Left colon (tissue), 2 donors: ENCODE data around the gene ERC1. TPM values are rescaled to one million over a fixed set of nuclear protein-coding genes. Genes with fewer than 3 reads are reported as not detected.

Experiments
- ATAC-seq: fragments of 200-7000 bp; cut with Tn5 transposase; one replicate; pipeline ENCODE4 v1.9.1; 2020; ENCODE audit warnings: mild to moderate bottlenecking, moderate library complexity
- DNase-seq, 2 donors: peaks; one replicate each; pipeline ENCODE4 v3.0.0-alpha.2; 2020
- intact Hi-C, 2 donors: fragments of 100-400 bp; cut with DNase I in 1 of 2; cut with micrococcal nuclease in 1 of 2; formaldehyde crosslinking; loops; one replicate each; pipeline versions ENCODE4 v1.11.2 to v1.14.0; 2022; cut with DNase I, micrococcal nuclease
- total RNA-seq, 2 donors: library from RNA; stranded (reverse); fragmentation: NEBNext Ultra II Directional; extraction: Animal tissue kit (Norgen Biotek cat#: 25700); gene quantifications; one replicate each; pipeline ENCODE4 v1.2.1, GENCODE V29; 2021
- donor health status: DM: no; HTN: no; CAD: no.
- donor health status: DM: yes; HTN: yes; CAD: no.

ERC1 gene
- total RNA-seq, 2 donors from 2014 or later = 43.1 to 46.0 TPM

GRCh38 chr12:1496162-1496900 lies 505.3 kb downstream of the ERC1 start:
- peak; percentile 88 for ATAC-seq
- DNase-seq = peak; percentile 71 to 74
- intact Hi-C loops = no loop called here

DNA sequence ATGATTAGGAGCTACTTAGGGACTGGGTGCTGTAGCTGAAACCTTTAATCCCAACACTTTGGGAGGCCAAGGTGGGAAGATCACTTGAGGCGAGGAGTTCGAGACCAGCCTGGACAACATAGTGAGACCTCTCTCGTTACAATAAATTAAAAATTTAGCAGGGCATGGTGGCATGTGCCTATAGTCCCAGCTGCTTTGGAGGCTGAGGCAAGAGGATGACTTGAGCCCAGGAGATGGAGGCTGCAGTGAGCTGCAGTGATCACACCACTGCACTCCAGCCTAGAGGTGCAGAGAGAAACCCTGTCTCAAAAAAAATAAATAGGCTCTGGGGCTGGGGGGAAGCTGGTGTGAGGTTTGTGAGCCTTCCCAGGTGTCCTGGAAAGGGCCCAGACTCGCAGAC lies 506.1 kb downstream of the ERC1 start:
- ATAC-seq = no peak
- DNase-seq = no peak
- intact Hi-C loops = no loop called here

GRCh38 chr12:1498199-1498740 lies 507.2 kb downstream of the ERC1 start:
- ATAC-seq (no peak), DNase-seq (no peak)
- intact Hi-C loops = no loop called here

GRCh38 chr12:1499351-1499750 lies 508.3 kb downstream of the ERC1 start:
- intact Hi-C loops = no loop called here
- ATAC-seq (no peak), DNase-seq (no peak)

DNA sequence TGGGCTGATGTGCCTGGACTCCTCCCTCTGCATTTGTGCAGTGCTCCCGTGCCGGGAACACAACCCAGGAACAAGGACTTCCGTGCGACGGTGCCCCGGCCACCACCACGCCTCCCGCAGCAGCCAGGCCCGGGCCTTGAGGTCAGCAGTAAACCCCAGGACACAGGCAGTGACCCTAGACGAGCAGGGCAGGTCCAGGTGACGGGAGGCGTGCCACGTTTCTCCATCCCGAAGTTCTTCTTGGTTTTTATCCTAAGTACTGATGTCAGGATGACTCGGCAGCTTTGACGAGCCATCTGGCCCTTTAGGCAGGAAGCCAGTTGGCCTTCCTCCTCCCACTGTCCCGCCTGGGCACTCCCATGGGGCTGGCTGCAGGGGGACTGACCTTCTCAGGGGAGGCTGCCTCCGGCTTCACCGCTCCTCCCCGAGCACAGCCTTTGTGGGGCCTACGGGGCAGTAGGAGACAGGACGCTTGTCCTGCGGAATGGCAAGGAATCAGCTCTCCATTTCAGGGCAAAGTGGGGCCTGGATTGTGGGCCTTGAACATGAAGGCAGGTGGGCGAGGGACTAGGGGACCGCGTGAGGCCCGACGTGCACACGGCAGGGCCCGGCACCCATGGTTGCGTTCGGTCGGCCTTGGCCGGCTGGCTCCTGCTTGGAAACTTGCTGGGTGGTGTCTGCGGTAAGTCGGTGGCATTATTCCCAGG lies 509.2 kb downstream of the ERC1 start:
- intact Hi-C loops = no loop called here
- ATAC-seq (no peak), DNase-seq (peak in 1 of 2 donors; percentile 28)

- intact Hi-C loops = no loop called here
- DNase-seq (no peak), ATAC-seq (no peak)
Measured at GRCh38 chr12:1501001-1501400, 510.0 kb downstream of the ERC1 start.

- intact Hi-C loops = no loop called here
- DNase-seq (no peak), ATAC-seq (no peak)
Measured at GRCh38 chr12:1501695-1502378, 510.8 kb downstream of the ERC1 start.

- DNase-seq (no peak), ATAC-seq (no peak)
- intact Hi-C loops = no loop called here
Measured at GRCh38 chr12:1502379-1502720, 511.3 kb downstream of the ERC1 start.

DNA sequence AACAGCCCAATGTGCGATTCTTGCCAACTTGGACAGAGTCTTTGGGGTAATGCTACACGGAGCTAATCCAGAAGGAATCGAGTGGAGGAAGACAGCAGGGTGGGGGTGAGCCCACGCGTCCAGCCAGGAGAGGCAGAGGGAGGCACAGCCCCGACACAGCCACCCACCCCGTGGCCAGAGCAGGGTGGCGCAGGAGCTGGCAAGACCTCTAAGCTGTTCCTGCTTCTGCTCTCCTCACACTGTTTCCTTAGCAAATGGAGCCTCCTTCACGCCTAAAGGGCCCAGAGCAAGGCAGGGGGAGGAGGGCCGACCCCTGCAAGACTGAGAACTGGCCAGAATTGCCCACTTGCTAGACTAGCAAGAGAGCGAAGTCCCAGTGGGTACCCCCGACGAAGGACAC lies 511.8 kb downstream of the ERC1 start:
- intact Hi-C loops = no loop called here
- DNase-seq (no peak), ATAC-seq (no peak)

DNA sequence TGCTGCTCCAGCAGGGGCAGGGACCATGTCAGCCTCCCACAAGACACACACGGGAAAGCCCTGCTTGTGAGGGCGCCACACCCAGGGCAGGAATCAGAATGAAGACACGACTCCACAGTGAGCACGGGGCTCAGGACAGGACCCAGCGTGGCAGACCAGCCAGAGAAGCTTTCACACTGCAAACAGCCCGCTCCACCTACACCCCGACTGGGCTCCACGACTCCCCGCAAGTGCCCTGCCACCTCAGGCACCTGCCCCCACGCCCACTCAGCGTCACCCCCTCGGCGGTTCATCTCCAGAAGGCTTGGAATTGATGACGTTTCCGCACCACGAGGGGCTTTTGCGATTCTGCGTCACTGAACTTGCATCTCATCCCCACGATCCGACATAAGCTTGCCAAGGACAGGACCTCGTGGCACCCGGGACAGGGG lies 512.3 kb downstream of the ERC1 start:
- DNase-seq = no peak
- ATAC-seq = no peak
- intact Hi-C loops = no loop called here

DNA sequence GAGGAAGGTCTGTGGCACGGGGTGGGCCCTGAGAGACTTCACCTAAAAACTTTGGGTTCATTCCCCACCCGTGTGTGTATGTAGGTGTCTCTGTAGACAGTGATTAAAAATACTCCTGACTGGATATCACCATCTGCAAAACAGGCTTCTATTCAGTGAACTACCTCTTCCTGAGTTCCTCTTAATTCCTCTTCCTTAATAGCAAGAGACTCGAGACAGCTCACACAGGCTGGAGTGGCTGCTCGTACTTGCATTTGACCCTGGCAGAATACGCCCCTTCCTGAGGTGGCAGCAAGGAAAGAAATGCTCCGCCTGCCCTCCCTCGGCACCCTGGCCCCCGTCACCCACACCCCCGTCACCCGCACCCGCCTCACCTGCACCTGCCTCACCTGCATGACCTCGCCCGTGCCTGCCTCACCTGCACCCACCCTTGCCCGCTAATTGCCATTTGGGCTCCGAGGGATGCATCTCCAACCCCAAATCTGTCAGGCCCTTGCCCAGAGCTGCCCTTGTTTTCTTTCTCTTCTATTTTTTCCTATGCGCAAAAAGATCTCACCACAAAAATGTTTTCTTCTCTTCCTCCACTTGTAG lies 513.4 kb downstream of the ERC1 start:
- intact Hi-C loops = no loop called here
- ATAC-seq (peak; percentile 64), DNase-seq (no peak)

DNA sequence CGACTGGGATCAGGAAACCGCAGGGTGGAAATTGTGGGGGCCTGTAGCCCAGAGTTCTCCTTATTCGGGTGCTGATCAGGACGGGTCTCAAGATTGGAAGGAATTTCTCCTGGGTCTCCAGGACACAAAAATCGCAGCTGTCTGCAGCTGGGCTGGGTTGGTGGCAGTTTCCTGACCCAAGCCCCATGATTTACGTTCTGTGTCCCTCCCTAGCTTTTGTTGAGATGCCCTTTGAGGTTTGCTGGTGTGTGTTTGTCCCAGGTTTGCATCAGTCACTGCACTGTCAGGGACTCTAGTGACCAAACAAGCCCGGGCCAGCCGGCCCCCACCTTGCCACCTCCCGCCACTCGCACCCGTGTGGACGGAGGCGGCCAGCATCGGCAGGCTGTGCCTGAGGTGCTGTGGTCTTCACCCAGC lies 513.9 kb downstream of the ERC1 start:
- DNase-seq (no peak), ATAC-seq (no peak)
- intact Hi-C loops = no loop called here

DNA sequence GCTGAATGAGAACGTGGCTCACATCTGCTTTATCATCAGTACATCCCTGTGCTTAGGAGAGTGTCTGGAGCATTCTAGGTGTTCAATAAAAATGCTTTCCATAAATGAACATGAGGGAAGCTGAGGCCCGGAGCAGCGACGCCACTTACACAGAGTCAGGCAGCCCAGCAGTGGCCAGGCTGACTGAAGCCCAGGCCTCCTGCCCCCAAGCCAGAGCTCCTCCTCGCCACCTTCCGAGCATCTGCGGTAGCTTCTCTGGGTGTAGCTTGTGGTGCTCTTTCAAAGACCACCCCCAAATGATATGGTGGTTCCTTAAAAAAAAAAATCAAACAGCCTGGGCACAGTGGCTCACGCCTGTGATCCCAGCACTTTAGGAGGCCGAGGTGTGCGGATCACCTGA lies 514.6 kb downstream of the ERC1 start:
- intact Hi-C loops = no loop called here
- DNase-seq (no peak), ATAC-seq (no peak)

- DNase-seq (no peak), ATAC-seq (no peak)
- intact Hi-C loops = no loop called here
Measured at GRCh38 chr12:1507308-1507707, 516.3 kb downstream of the ERC1 start.

DNA sequence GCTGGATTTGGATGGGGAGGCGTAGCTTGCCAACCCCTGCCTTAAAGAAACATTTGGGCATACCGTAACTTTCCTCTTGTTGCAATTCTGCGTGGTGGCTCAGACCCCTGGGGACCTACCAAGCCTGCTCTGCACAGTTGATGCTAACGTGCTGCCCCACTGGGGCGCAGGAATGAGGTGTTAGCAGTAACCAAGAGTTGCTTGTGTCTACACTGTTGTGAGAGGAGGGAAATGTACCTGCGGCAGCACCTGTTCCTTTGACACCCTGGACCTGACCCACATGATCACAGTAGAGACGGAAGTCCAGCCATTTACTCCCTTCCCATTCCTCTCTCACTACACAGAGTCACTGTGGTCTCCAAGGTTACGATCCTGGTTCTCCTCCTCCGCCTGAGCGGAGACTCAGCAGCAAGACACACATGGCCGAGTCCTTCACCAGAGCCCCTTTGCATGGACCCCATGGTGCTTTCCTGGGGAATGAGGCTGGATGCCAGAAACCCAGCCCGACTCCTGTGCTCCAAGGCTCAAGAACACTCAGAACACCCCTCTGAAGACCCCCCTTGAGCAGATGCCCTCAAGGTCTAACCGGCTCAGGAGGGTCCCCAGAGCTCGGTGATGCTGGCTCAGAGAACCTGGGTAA lies 518.5 kb downstream of the ERC1 start:
- ATAC-seq (no peak), DNase-seq (no peak)

GRCh38 chr12:1510056-1510812 lies 519.2 kb downstream of the ERC1 start:
- DNase-seq (no peak), ATAC-seq (no peak)
- intact Hi-C loops = no loop called here

More for the DNA sequence above, 518.5 kb downstream of the ERC1 start:
- intact Hi-C loops = no loop called here

DNA sequence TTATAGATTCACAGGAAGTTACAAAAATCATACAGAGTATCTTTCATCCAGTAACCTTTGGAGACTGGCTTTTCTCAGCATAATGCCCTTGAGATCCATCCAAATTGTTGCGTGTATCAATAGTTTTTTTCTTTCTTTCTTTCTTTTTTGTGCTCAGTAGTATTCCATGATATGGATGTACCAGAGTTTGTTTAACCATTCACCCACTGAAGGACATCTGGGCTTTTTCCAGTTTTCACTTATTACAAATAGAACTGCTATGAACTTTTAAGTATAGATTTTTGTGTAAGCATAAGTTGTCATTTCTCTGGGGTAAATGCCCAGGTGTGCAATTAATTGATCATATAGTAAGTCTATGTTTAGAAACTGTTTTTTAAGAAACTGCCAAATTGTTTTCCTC lies 524.0 kb downstream of the ERC1 start:
- intact Hi-C loops = no loop called here
- ATAC-seq (no peak), DNase-seq (no peak)

DNA sequence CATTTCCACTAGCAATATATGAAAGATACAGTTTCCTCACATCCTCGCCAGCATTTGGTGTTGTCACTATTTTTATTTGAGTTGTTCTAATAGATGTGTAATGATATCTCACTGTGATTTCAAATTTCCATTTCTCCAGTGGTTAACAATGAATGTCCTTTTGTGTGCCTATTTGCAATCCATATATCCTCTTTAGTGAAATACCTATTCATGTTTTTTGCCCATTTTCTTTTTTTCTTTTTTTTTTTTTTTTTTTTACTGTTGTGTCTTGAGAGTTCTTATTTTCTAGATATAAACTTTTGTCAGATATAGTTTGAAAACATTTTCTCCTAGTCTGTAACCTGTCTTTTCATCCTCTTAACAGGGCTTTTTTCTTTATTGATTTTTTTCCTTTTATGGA lies 524.4 kb downstream of the ERC1 start:
- ATAC-seq = no peak
- intact Hi-C loops = no loop called here
- no peak for DNase-seq
